Activated CD8-positive, alpha-beta memory T cell treated with anti-CD3 and anti-CD28 coated beads, Interleukin-2, amount 50 U/mL, for 24 hours (primary cell): ENCODE data around the gene RPS15A.
"Not testable (repeated sequence)": the region's sequence is repeated elsewhere in the genome, so short reads cannot be mapped to it uniquely, and the experiment has no call there.

Experiments
- DNase-seq: peaks from one replicate; pipeline ENCODE4 v3.0.0-alpha.2; 2020; ENCODE audit errors: extremely low read depth

RPS15A gene

DNA sequence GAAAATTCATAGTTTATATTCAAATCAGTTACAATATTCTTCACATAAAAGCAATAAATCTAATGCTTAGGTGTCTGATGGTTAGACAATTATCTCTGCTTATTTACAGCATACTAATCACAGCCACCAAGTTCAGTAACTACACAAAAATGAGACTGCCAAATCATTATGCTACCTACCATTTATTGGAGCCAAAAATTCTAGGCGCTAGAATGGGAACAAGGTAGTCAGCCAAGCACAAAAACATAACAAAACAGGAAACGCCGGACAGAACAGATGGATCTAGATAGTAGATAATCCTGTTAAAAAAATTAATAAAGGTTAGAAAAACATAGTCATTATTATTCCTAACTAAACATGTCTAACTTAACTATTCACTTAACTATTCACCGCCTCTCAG, 7.6 kb upstream of the RPS15A start:
- DNase-seq: no peak

DNA sequence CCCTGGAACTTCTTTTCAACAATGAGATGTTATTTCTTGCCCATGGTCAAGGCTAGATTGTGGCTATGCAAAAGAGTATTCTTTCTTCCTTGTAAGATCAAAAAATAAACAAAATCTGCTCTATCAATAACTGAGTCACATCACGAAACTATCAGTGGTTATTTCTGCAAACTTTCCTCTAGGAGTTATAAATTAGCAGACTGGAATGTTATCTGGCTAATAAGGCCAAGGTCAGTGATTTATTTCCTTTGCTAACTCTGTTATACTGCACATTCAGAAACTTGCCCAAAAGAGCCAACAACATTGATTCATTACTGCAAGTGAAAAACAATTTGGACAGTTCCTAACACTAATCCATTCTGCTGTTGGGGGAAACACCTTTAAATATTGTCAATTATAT, 6.2 kb upstream of the RPS15A start:
- no peak for DNase-seq

DNA sequence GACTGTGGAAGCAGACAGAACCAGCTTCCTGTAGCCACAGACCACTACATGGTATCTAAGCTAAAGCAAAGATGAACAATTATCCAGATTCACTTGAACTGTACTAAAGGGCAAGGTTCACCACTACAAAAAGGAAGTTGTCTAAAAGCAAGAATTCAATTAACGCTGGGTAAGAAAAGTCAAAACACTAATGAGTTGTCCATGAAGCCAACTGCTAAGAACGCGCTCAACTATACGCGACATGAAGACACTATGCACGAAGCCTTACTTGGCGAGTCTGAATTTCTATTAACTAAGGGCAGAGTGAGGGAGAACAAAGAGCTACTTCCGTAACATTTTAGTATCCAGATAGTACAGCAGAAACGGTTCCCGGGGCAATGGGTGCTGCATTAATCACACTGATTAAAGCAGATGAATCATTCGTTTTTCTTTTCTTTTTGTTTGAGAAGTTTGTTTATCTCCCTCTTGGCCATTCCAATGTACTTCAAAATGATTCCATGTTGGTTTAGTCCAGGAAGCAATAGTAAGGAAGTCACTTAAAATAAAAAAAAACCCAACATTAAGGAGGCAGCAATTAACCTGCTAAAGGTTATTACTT, 2.8 kb upstream of the RPS15A start:
- DNase-seq: no peak

DNA sequence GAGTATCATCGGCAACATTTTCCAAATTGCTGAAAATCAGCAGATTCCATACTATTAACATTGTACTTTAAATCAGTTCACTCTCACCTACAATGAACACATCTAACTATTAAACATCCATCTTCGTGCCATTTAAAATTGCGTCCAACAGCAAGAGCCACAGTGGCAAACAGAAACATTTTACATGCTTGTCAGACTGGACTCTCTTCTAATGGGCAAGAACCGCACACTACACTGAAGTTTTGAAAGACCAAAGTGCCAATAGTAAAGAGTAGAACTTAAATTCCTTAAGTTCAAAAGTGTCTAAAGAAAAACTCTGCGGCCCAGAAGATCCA, 652 bp downstream of the RPS15A start:
- DNase-seq: no peak

DNA sequence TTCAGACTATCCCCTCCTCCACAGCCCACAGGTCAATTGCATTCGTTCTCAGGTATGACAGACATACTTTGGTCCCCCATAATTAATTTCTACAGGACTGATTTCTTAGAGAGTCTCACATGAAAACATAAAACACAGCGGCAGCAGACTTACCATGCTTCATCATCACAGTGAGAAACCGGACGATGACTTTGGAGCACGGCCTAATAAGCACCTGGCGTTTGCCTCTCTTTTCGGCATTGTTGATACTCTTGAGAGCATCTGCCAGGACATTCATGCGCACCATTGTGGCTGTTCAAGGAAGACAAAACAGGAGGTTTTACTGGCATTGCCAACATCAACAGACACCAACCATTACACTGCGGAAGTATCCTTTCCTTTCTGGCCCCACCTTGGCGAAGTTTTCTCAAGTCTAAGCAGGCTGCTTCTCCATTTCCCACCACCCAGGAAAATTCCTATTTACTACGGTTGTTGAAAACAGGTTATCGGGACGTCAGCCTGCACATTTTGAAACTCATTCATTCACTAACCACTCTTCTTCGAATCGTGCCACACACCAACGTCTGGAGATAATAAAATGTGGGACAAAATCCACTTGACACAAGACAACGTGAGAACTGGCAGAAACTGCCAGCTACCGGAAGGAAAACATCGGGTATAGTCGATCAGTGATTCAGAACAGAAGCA, 1.2 kb downstream of the RPS15A start:
- DNase-seq: no peak

DNA sequence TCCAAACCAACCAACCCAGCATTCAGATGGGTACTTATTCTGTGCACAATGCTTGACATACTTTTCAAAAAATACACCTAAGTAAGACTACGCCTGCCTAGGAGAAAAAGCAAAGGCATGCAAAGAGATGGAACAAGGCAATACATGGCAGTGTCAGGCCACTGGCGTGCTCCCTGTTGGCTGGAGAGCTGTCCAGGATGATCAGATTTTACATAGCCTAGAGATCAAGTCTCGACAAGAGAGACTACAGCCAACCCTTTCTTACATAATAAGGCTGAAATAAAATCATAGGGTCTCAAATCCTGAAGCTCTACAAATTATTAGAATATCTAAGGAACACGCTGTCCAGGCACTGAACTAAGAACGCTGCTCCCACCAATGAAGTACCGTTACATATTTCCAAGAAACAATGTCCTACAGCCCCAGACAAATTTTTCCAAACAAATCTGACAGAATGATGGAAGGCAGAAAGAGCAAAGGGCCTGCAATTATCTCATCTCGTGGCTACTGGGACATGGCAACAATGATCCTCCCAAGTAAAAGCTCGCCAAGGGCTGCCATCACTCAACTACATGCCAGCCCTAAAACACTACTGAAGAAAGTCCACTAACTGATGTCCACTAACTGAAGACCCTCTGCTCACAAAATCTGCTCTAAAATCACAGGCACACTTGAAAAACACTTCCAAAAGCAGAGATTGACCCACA, 5.1 kb downstream of the RPS15A start:
- no peak for DNase-seq

DNA sequence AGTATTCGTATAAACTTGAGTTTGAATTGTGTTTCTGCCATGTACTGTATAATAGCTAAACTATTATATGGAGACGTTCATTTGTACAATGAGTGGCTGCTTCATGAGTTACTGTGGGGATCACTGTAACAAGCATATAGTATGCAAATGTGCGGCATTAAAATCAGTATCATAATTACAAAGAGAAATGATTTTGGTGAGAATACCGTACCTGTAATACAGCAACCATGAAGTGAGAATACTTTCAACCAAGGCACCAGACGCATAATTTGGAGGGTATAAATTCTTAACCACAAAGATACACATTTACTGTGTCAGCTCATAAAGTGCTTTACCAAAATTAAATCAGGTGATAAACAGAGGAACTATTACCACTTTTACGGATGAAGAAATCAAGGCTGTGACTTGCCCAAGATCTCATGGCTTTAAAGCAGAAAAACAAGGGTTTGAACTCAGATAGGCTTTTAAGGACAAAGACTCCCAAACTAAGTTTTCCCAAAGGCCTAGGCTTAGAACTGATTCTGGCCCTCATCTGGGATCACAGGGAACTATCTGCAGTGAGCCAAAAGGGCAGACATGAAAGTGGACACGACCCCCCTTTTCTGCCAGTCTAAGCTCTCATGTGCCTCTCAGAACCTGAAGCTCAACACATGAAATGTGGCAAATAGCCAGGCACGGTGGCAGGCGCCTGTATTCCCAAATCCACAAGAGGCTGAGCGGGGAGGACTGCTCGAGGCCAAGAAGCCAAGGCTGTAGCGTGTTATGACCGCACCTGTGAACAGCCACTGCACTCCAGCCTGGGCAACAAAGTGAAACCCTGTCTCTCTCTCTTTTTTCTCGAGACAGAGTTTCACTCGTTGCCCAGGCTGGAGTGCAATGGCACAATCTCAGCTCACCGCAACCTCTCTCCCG, 6.4 kb downstream of the RPS15A start:
- no peak for DNase-seq

DNA sequence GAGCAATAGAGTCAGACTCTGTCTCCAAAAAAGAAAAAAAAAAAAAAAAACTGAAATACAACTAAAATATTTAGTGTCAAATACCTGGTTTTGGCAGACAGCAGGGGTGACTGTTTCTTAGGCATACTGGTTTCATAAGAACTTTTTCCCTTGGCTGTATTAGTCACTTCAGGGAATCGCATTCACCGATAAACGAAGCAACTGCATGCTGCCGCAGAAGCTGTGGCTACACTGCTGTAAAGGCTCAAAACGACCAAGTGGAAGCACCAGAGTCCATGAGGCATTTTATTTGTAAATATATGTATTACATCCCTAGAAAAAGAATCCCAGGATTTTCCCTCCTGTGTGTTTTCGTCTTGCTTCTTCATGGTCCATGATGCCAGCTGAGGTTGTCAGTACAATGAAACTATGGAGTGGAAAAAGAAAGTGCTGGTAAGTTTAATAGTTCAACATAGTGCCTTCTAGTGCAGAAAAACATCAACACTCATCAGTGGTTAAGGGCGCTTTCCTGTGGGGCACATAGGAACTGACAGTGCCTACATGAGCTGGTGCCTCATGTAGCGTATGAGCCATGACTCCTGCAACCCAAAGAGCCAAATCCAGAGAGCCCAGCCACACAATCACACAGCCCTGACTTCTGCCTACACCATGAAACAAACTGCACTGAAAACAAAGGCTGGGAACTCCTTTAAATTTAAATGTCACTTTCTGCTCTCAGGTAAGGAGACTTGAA, 7.3 kb downstream of the RPS15A start:
- DNase-seq: no peak

DNA sequence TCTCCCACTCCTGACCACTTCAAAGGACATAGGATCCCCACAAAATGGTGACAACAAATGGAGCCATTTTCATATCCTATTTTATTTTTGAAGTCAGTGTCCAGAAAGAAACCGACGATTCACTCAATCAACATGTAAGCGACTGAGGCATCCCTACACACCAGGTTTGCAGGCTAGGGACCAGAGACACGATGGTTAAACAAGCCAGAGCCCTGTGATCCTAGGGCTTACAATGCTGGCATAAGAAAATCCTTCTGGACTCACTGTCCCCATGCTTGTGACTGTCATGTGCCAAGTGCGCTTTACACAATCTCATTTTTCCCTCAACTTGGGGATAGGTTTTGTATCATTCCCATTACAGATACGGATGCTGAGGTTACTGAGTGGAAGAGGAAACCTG, 8.9 kb downstream of the RPS15A start:
- not testable (repeated sequence) for DNase-seq

DNA sequence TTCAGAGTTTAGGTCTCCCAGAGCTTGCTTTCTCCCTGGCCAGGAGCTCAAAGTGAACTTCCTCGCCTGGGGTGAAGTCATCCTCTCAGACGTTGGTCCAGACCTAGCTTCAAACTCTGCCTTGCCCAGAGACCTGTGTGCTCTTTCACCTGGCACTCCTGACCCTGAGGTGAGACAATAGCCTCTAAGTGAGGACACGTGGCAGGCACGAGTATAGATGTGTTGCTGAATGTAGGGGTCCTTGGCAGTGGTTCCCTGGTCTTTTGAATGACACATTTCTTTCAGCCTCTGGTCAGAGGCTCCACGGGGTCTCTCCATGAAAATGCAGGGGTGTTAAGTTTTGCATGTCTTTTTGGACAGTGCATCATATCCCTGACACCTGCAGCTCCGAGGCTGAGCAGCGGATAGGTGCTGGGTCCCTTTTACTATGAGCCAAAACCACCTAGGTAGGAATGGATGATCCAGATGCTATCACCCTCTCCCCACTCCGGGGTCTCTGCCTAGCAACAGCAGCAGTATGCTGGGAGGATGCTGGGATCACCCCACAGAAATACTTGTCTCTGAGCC, 9.6 kb downstream of the RPS15A start:
- not testable (repeated sequence) for DNase-seq

DNA sequence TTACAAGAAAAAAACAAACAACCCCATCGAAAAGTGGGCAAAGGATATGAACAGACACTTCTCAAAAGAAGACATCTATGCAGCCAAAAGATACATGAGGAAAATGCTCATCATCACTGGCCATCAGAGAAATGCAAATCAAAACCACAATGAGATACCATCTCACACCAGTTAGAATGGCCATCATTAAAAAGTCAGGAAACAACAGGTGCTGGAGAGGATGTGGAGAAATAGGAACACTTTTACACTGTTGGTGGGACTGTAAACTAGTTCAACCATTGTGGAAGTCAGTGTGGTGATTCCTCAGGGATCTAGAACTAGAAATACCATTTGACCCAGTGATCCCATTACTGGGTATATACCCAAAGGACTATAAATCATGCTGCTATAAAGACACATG, 12.5 kb downstream of the RPS15A start:
- not testable (repeated sequence) for DNase-seq

DNA sequence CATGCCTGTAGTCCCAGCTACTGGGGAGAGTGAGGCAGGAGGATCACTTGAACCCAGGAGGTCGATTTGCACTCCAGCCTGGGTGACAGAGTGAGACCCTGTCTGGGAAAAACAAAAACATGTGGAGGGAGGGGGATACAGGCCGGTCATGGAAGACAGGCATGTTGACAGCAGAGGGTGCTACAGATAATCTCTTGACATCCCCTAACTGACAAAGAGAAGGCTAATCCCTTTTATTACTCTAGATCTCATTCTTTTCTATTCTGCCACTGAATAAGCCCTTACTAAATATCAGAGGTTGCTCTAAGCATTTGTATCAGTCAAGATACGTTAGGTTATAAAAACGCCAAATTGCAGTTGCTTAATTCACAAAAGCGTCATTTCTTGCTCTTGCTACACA, 13.8 kb downstream of the RPS15A start:
- DNase-seq: not testable (repeated sequence)

DNA sequence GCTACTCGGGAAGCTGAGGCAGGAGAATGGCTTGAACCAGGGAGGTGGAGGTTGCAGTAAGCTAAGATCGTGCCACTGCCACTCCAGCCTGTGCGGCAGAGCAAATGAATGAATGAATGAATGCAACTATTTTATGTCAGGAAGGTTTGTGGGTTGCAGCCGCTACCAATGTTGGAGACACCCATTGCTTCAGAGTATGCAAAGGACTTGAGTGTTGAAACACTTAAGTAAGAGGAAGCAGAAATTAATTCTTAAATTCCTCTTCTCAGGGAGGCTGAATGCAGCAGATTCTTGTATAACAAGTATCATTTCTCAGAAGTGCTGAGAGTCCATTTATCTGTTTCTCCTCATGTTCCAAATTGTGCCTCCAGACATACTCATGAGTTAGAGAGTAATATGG, 15.5 kb downstream of the RPS15A start:
- DNase-seq: not testable (repeated sequence)

DNA sequence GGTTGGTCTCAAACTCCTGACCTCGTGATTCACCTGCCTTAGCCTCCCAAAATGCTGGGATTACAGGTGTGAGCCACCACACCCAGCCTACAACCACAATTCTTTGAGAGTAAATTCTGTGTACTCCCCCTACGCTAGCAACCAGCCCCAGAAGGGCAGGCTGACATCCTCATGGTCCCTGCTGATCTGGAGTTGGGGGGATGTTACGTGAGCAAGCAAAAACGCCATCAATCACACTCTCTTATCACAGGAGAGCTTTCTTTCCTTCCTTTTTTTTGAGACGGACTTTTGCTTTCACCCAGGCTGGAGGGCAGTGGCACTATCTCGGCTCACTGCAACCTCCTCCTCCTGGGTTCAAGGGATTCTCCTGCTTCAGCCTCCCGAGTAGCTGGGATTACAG, 18.0 kb downstream of the RPS15A start:
- not testable (repeated sequence) for DNase-seq

DNA sequence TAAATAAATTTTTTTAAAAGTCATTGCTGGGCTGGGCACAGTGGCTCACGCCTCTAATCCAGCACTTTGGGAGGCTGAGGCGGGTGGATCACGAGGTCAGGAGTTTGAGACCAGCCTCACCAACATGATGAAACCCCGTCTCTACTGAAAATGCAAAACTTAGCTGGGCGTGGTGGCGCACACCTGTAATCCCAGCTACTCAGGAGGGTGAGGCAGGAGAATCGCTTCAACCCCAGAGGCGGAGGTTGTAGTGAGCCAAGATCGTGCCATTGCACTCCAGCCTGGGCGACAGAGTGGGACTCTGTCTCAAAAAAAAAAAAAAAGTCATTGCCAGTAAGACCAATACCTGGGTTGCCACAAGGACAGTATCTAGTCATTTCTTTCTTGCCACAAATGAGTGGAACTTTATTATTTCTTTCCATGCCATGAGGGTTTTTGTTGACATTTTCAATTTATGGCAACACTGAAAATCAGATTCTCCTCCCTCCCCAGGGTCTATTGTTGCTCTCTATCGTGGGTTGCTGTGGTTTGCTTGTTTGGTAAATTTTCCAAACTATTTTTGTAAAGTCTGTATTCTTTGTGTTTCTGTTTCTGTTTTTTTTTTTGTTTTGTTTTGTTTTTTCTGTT, 19.7 kb downstream of the RPS15A start:
- DNase-seq: not testable (repeated sequence)

DNA sequence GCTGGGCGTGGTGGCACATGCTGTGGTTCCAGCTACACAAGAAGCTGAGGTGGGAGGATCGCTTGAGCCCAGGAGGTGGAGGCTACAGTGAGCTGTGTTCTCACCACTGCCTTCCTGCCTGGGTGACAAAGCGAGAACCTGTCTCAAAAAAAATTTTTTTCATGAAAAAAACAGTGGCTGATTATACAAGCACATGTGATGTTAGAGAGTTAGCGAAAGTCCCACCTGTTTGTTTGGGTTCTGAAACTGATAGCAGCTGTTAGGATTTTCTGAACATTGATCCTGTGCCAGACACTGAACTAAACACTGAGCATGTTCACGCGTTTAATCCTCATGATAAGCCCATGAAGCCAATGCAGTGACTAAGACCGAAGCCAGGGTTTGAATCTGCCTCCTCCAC, 22.9 kb downstream of the RPS15A start:
- DNase-seq: not testable (repeated sequence)

DNA sequence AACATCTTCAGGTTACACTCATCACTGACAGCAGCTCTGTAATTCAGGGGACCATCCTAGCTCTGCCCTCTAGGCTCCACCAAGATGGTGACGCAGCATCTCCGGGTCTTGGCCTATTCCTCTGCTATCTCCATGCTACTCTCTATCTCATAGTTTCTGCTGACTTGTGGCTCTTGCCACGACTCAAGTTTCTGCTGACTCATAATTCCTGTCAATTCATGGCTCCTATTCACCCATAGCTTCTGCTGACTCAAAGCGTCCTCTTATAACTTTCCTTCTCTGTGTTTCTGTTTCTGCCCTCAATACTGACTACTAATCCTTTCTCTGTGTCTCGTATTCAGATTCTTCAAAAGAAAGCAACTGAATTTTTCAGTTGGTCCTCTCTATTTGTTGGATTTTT, 27.4 kb downstream of the RPS15A start:
- DNase-seq: not testable (repeated sequence)

DNA sequence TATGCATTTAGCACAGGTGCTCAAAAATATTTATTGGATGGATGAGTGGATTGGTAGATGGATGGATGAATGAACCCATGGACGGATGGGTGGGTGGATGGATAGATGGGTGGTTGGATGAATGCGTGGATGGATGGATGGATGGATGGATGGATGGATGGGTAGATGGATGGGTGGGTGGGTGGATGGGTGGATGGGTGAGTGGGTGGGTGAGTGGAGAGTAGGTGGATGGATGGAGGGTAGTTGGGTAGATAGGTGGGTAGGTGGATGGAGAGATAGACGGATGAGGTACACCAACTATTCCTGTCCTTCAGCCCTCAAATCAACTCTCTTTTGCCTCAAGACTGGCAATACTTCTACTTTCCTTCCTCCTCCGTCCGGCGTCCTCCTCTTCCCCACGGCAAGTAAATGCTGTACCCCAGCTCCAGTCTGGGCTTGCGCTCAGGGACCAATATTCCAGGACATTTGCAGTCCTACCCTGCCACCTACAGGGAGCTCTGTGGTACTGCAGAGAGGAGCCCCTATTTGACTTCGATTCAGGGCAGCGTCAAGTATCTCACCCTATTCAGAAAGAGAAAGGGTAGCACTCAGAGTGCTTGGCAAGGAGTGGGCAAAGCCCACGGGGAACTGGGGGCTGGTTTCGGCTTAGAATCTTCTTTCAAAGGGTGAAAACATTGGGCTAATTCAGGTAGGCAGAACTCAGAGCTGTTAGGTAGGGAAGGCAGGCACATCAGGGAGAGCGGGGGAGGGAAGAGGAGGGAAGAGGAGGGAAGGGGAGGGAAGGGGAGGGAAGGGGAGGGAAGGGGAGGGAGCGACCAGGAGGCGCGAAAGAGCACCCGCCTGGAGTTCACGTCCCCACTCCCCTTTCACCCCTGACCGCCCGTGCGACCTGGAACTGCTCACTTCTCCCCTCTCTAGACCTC, 30.3 kb downstream of the RPS15A start:
- DNase-seq: peak; percentile 13

DNA sequence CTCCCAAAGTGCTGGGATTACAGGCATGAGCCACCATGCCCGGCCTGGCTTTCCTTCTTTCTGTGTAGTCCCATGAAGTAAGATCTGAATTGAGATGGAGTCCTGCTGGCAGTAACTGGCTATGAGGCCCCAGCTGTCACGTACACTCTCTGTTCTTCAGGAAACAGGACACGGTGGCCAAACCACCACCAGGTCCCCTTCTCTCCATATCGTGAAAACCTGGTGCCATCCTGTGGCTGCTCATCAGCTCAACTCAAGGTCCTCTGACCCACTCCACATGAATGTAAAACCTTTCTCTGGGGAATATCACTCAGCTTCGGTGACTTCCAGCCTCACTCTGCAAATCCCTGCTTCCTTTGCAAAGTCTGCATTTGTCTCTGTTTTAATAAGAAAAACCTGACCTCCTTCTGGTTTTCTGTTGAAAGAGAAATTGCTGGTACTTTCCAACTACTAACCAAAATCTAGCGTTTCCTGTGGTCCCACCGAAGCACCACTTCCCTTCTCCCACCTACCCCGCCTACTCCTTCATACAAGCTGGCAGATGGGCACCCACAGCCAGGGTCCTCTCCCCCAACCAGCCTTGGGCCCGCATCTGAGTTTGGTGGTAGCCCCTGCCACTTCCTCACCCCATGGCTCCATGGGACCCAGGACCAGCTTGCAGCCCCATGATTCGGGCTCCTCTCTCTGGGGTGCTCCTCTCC, 32.0 kb downstream of the RPS15A start:
- DNase-seq: not testable (repeated sequence)
